Jurkat, Clone E6-1 (cell line): Measurements from ENCODE around the gene PRRT2.
"Not testable (repeated sequence)": the region's sequence is repeated elsewhere in the genome, so short reads cannot be mapped to it uniquely, and the experiment has no call there.

Source experiments
- DNase-seq: peaks from one replicate; pipeline ENCODE4 v3.0.0-alpha.2; 2011; ENCODE audit warnings: low read depth, low spot score
- H3K4me3 ChIP-seq: 2 replicates; pipeline ENCODE4 v1.5.1; 2011; ENCODE audit warnings: mild to moderate bottlenecking, low read length, control low read depth, moderate library complexity

Gene PRRT2

GRCh38 chr16:29790183-29790948 is 21.6 kb upstream of the PRRT2 start, which contains the start of gene KIF22:
Gene KIF22 (plus strand): TSS chr16:29790751. CDS start chr16:29790760, 9 bp downstream.
- H3K4me3 ChIP-seq = peak within 1 kb of the TSS; percentile 93
- peak; percentile 98 for DNase-seq

- no peak for DNase-seq
- H3K4me3 ChIP-seq = peak overlapping the region; percentile 93
These were observed 20.8 kb upstream of the PRRT2 start for GRCh38 chr16:29790949-29791844.

- no peak for DNase-seq
- H3K4me3 ChIP-seq = peak overlapping the region; percentile 93
These were observed 19.9 kb upstream of the PRRT2 start for GRCh38 chr16:29791845-29792807.

- H3K4me3 ChIP-seq, DNase-seq: not testable (repeated sequence)
These were observed 18.8 kb upstream of the PRRT2 start for GRCh38 chr16:29793153-29793552.

GRCh38 chr16:29794231-29794710 is 17.7 kb upstream of the PRRT2 start:
- H3K4me3 ChIP-seq = no peak overlapping the region
- no peak for DNase-seq

- no peak overlapping the region for H3K4me3 ChIP-seq
- no peak for DNase-seq
These were observed 9.5 kb upstream of the PRRT2 start for GRCh38 chr16:29802416-29802935.

GRCh38 chr16:29804020-29804419 is 8.0 kb upstream of the PRRT2 start:
- DNase-seq = no peak
- H3K4me3 ChIP-seq = peak overlapping the region; percentile 81

- DNase-seq = no peak
- peak overlapping the region; percentile 81 for H3K4me3 ChIP-seq
These were observed 7.3 kb upstream of the PRRT2 start for GRCh38 chr16:29804455-29805231.

GRCh38 chr16:29805232-29806098 is 6.5 kb upstream of the PRRT2 start:
- peak; percentile 97 for DNase-seq
- H3K4me3 ChIP-seq = peak overlapping the region; percentile 81

GRCh38 chr16:29806099-29806579 is 5.9 kb upstream of the PRRT2 start, which contains the start of gene MAZ:
Gene MAZ (plus strand): TSS chr16:29806529. CDS start chr16:29806702, 173 bp downstream.
- H3K4me3 ChIP-seq = peak within 1 kb of the TSS; percentile 91
- DNase-seq = no peak

- H3K4me3 ChIP-seq = peak overlapping the region; percentile 91
- DNase-seq = peak; percentile 77
These were observed 5.2 kb upstream of the PRRT2 start for GRCh38 chr16:29806641-29807425.

GRCh38 chr16:29807426-29808218 is 4.4 kb upstream of the PRRT2 start:
- peak; percentile 86 for DNase-seq

GRCh38 chr16:29808219-29808900 is 3.6 kb upstream of the PRRT2 start:
- no peak for DNase-seq
- peak overlapping the region; percentile 91 for H3K4me3 ChIP-seq

More at GRCh38 chr16:29807426-29808218, 4.4 kb upstream of the PRRT2 start:
- peak overlapping the region; percentile 91 for H3K4me3 ChIP-seq

- no peak for DNase-seq
- H3K4me3 ChIP-seq = peak overlapping the region; percentile 91
These were observed 2.8 kb upstream of the PRRT2 start for GRCh38 chr16:29809031-29809747.
